Natural killer cell treated with Interleukin-12 subunit alpha and Interleukin-12 subunit beta and Interleukin-15 and Interleukin-18, amount 100 ng/mL, for 72 hours (primary cell): Measurements from ENCODE around the gene MPG. TPM values are rescaled to one million over a fixed set of nuclear protein-coding genes. Genes with fewer than 3 reads are reported as not detected.

Source experiments
- ATAC-seq, 2 donors: fragments of 150-1000 bp; cut with Tn5 transposase in 1 of 2; sonication (Bioruptor Pico), chemical (Tn5 transposase) in 1 of 2; 2 replicates each; pipeline ENCODE4 v1.10.0; 2021
- DNase-seq: peaks from one replicate; pipeline ENCODE4 v3.0.0; 2022; ENCODE audit warnings: low spot score
- H3K27ac Mint-ChIP-seq, 2 donors: 1 replicate in 1 of 2; 2 replicates in 1 of 2; pipeline ENCODE4 v1.8.0; 2022; ENCODE audit warnings: mixed read lengths in 2 of 2, mild to moderate bottlenecking in 1 of 2, moderate library complexity in 1 of 2
- H3K27me3 Mint-ChIP-seq, 2 donors: 1 replicate in 1 of 2; 2 replicates in 1 of 2; pipeline ENCODE4 v1.8.0; 2022; ENCODE audit warnings: mixed read lengths in 2 of 2
- H3K36me3 Mint-ChIP-seq: one replicate; pipeline ENCODE4 v1.8.0; 2022; ENCODE audit warnings: mixed read lengths
- H3K4me1 Mint-ChIP-seq, 2 donors: 1 replicate in 1 of 2; 2 replicates in 1 of 2; pipeline ENCODE4 v1.8.0; 2022; ENCODE audit warnings: low read depth in 2 of 2, mixed read lengths in 2 of 2, mild to moderate bottlenecking in 1 of 2
- H3K4me3 Mint-ChIP-seq: one replicate; pipeline ENCODE4 v1.8.0; 2022; ENCODE audit warnings: mixed read lengths
- H3K9me3 Mint-ChIP-seq: 2 replicates; pipeline ENCODE4 v1.8.0; 2022; ENCODE audit warnings: mixed read lengths
- total RNA-seq, 2 donors: library from RNA; stranded (reverse); gene quantifications; one replicate each; pipeline ENCODE4 v1.2.3, GENCODE V29; 2022

MPG gene
- total RNA-seq, 2 donors from 2014 or later: 39.9 to 43.8 TPM

GRCh38 chr16:76535-77272 lies 1.3 kb upstream of the MPG start:
- no peaks in the 10 kb centered on the region for H3K9me3 Mint-ChIP-seq
- H3K27ac Mint-ChIP-seq: peak overlapping the region; percentile 43 to 86
- no peak for DNase-seq

DNA sequence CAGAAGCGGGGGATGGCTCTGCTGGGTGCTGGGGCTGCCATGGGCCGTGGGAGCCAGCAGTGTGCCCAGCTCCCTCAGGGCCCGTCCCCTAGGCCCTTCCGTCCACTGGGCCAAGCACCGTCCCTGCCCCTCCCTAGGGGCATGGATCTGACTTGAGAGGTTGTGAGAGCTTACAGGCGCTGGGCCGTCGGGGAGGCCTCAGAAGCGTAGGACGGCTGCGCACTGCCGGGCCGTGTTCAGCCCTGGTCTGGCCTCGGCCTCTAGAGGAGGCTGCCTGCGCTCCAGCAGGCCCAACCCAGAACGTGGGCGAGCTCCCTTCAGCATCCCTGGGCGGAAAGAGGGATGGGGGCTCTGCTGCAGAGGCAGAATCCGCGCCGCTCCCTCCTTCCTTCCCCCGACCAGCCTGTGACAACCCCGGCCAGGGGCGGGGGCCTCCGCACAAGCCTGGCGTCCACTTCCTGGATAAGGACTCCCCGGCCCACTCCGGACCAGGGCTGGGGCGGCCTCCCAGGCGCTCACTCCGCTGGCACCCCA lies 685 bp upstream of the MPG start:
- peak overlapping the region; percentile 43 to 86 for H3K27ac Mint-ChIP-seq
- peak; percentile 56 to 62 for ATAC-seq
- H3K4me3 Mint-ChIP-seq: peak overlapping the region; percentile 67
- H3K27me3 Mint-ChIP-seq: peaks cover 8 to 9% of the 10 kb centered on the region in 2 donors
- DNase-seq: no peak
- peaks cover 26 to 35% of the 10 kb centered on the region in 2 donors for H3K4me1 Mint-ChIP-seq
- no peaks in the 10 kb centered on the region for H3K9me3 Mint-ChIP-seq
- no peaks in the 10 kb centered on the region for H3K36me3 Mint-ChIP-seq

More at GRCh38 chr16:76535-77272, 1.3 kb upstream of the MPG start:
- ATAC-seq: no peak
- peak overlapping the region; percentile 67 for H3K4me3 Mint-ChIP-seq
- no peaks in the 10 kb centered on the region for H3K36me3 Mint-ChIP-seq
- H3K27me3 Mint-ChIP-seq: peaks cover 8 to 9% of the 10 kb centered on the region in 2 donors
- H3K4me1 Mint-ChIP-seq: peaks cover 26 to 35% of the 10 kb centered on the region in 2 donors

DNA sequence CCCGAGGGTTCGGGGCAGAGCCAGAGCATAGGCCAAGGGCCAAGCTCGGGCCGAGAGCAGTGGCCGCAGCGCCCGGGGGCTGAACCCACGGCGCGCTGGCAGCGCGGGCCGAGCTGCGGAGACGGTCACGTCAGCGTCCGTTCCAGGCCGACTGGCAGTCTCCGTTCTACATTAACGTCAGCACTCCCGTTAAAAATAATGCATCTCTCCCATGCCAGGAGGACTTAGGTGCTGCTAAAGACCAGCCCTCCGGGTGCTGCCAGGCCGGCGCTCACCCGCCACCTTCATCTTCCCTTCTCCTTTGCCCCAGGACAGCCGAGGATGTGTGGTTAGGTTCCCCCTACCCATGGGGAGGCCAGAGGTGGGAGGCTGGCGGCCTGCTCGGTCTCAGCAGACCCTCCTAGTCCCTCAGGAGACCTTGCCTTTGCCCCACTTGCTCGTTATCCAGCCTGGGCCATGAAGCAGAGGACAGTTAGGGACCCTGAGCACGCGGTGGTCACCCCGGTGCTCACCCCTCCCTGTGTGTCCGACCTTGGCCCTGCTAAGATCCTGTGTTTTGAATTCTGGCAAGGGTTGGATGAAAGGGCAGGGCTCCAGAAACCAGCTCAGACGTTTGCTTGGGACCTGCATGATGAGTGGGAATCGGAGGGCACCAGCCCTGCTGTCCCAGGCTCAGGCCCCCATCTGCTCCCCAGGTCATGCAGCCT lies 572 bp downstream of the MPG start:
- Mint-ChIP-seq H3K4me1 (peaks cover 23 to 37% of the 10 kb centered on the region in 2 donors), H3K4me3 (peak overlapping the region; percentile 90), H3K27ac (peak overlapping the region; percentile 87 to 94), H3K9me3 (no peaks in the 10 kb centered on the region), H3K27me3 (peaks cover 0 to 6% of the 10 kb centered on the region in 2 donors), H3K36me3 (no peaks in the 10 kb centered on the region)
- peak; percentile 25 to 47 for ATAC-seq
- DNase-seq: no peak

DNA sequence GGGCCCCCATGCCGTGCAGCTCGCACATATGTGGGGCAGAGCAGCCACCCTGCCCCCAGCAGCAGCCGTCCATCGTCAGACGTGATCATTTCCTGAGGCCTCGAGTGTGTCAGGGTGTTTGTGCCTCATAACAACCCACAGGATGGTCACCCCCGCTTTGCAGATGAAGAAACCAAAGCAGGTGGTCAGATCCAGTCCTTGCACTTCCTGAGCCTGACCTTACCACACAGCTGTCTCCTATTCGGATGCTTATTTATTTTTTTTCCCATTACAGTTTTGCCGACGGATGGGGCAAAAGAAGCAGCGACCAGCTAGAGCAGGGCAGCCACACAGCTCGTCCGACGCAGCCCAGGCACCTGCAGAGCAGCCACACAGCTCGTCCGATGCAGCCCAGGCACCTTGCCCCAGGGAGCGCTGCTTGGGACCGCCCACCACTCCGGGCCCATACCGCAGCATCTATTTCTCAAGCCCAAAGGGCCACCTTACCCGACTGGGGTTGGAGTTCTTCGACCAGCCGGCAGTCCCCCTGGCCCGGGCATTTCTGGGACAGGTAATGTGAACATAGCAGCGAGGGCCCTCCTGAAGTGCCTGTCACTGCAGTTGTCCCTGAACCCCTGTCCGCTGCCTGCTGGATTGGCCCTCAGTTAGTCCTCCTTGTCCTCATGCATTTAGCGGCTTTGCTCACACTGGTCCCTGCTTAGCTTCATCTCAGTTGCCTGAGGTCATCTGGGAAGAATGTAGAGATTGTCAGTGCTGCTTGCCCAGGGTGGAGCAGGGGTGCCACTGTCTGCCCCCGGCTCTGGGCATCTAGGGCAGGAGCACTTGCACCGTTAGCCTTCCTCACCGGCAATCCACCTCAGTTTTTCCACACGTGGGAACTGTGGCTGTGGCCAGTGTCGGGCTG lies 1.4 kb downstream of the MPG start:
- ATAC-seq: no peak
- H3K27ac Mint-ChIP-seq: peak overlapping the region; percentile 87 to 94
- H3K27me3 Mint-ChIP-seq: peaks cover 0 to 3% of the 10 kb centered on the region in 2 donors
- H3K4me1 Mint-ChIP-seq: peaks cover 31 to 44% of the 10 kb centered on the region in 2 donors
- H3K4me3 Mint-ChIP-seq: peak overlapping the region; percentile 90
- H3K36me3 Mint-ChIP-seq: no peaks in the 10 kb centered on the region
- no peak for DNase-seq
- no peaks in the 10 kb centered on the region for H3K9me3 Mint-ChIP-seq

DNA sequence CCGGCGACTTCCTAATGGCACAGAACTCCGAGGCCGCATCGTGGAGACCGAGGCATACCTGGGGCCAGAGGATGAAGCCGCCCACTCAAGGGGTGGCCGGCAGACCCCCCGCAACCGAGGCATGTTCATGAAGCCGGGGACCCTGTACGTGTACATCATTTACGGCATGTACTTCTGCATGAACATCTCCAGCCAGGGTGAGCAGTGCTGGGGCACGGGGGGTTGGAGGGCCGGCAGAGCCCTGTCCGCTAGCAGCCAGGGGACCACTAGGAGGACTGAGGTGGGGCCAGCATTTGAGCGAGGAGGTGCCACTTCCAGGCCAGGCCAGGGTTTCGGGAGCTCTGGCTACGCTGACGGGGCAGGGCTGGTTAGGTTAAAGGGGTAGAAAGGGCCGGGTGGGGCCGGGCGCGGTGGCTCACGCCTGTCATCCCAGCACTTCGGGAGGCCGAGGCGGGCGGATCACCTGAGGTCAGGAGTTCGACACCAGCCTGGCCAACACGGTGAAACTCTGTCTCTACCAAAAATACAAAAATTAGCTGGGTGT lies 5.1 kb downstream of the MPG start:
- Mint-ChIP-seq H3K9me3 (no peaks in the 10 kb centered on the region), H3K4me1 (peaks cover 27 to 46% of the 10 kb centered on the region in 2 donors), H3K27me3 (no peaks in the 10 kb centered on the region), H3K36me3 (no peaks in the 10 kb centered on the region), H3K4me3 (peak overlapping the region; percentile 74), H3K27ac (peak overlapping the region; percentile 84 to 91)
- no peak for ATAC-seq
- no peak for DNase-seq

GRCh38 chr16:83781-84615 lies 6.0 kb downstream of the MPG start:
- H3K27me3 Mint-ChIP-seq: no peaks in the 10 kb centered on the region
- H3K4me3 Mint-ChIP-seq: peak overlapping the region; percentile 74
- DNase-seq: no peak
- peak overlapping the region; percentile 84 to 91 for H3K27ac Mint-ChIP-seq
- H3K4me1 Mint-ChIP-seq: peaks cover 22 to 41% of the 10 kb centered on the region in 2 donors
- no peaks in the 10 kb centered on the region for H3K36me3 Mint-ChIP-seq
- H3K9me3 Mint-ChIP-seq: no peaks in the 10 kb centered on the region
- peak in 1 of 2 donors; percentile 57 for ATAC-seq

- H3K27me3 Mint-ChIP-seq: no peaks in the 10 kb centered on the region
- peaks cover 19 to 32% of the 10 kb centered on the region in 2 donors for H3K4me1 Mint-ChIP-seq
- peak; percentile 86 for DNase-seq
- H3K4me3 Mint-ChIP-seq: peak overlapping the region; percentile 50
- no peaks in the 10 kb centered on the region for H3K9me3 Mint-ChIP-seq
- peak overlapping the region; percentile 84 to 91 for H3K27ac Mint-ChIP-seq
- peak; percentile 92 to 95 for ATAC-seq
- H3K36me3 Mint-ChIP-seq: no peaks in the 10 kb centered on the region
Measured at GRCh38 chr16:84718-85406, 6.8 kb downstream of the MPG start.

GRCh38 chr16:85407-85782 lies 7.4 kb downstream of the MPG start:
- ATAC-seq (no peak), DNase-seq (no peak)
- H3K9me3 Mint-ChIP-seq: no peaks in the 10 kb centered on the region
- peaks cover 19 to 29% of the 10 kb centered on the region in 2 donors for H3K4me1 Mint-ChIP-seq
- no peaks in the 10 kb centered on the region for H3K27me3 Mint-ChIP-seq
- H3K4me3 Mint-ChIP-seq: no peak overlapping the region
- no peaks in the 10 kb centered on the region for H3K36me3 Mint-ChIP-seq
- peak overlapping the region in 1 of 2 donors; percentile 84 for H3K27ac Mint-ChIP-seq

GRCh38 chr16:85865-86264 lies 7.8 kb downstream of the MPG start:
- H3K9me3 Mint-ChIP-seq: no peaks in the 10 kb centered on the region
- peaks cover 19 to 28% of the 10 kb centered on the region in 2 donors for H3K4me1 Mint-ChIP-seq
- H3K27ac Mint-ChIP-seq: peak overlapping the region; percentile 46 to 69
- no peak overlapping the region for H3K4me3 Mint-ChIP-seq
- ATAC-seq: no peak
- no peak for DNase-seq
- no peaks in the 10 kb centered on the region for H3K36me3 Mint-ChIP-seq
- H3K27me3 Mint-ChIP-seq: no peaks in the 10 kb centered on the region

GRCh38 chr16:86483-86952 lies 8.5 kb downstream of the MPG start:
- Mint-ChIP-seq H3K27ac (peak overlapping the region in 1 of 2 donors; percentile 69), H3K27me3 (no peaks in the 10 kb centered on the region), H3K36me3 (no peaks in the 10 kb centered on the region), H3K4me3 (no peak overlapping the region), H3K4me1 (peaks cover 19 to 26% of the 10 kb centered on the region in 2 donors), H3K9me3 (no peaks in the 10 kb centered on the region)
- no peak for ATAC-seq
- DNase-seq: no peak

DNA sequence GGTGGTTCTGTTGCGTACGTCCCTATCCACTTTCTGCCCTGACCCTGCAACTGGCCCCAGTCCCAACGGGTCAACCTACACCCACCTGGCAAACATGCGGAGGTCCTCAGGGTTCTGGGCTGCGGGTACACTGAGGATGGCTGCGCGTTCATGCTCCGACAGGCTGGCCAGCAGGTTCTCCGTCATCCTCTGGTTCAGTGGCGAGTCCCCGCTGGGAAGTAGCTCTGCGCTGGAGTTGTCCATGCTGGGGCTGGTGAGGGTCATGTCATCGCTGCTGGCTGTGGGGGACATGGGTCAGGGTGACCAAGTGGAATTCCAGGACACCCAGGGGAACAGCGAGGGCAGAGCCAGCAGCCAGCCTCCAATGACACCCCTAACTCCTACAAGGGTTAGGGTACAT lies 10.6 kb downstream of the MPG start:
- Mint-ChIP-seq H3K4me1 (peaks cover 16 to 19% of the 10 kb centered on the region in 2 donors), H3K4me3 (no peak overlapping the region), H3K9me3 (no peaks in the 10 kb centered on the region), H3K27ac (no peak overlapping the region), H3K36me3 (no peaks in the 10 kb centered on the region), H3K27me3 (no peaks in the 10 kb centered on the region)
- ATAC-seq (no peak), DNase-seq (no peak)
